ES-I3 (cell line): ENCODE measurements around the gene TSNAX.
A peak's percentile ranks its signal among the peaks of the same experiment; 100 is the strongest.
"Not testable (repeated sequence)": the region's sequence is repeated elsewhere in the genome, so short reads cannot be mapped to it uniquely, and the experiment has no call there.

Experiments
- H3K36me3 ChIP-seq: 2 replicates; pipeline ENCODE4 v1.6.1; 2013; ENCODE audit warnings: mild to moderate bottlenecking, low read length, control low read depth, moderate library complexity; ENCODE audit not compliant: insufficient read depth
- H3K4me1 ChIP-seq: 2 replicates; pipeline ENCODE4 v1.6.1; 2013; ENCODE audit warnings: mild to moderate bottlenecking, control low read depth, low read length; ENCODE audit not compliant: insufficient read depth
- H3K9ac ChIP-seq: 2 replicates; pipeline ENCODE4 v1.6.1; 2013; ENCODE audit warnings: low read depth, mild to moderate bottlenecking, low read length, moderate library complexity
- H3K9me3 ChIP-seq: 2 replicates; pipeline ENCODE4 v1.6.1; 2013; ENCODE audit warnings: mild to moderate bottlenecking, low read length, moderate library complexity; ENCODE audit not compliant: control insufficient read depth, insufficient read depth

TSNAX gene

GRCh38 chr1:231591466-231591865, 63.0 kb downstream of the TSNAX start:
- H3K36me3 ChIP-seq = no peaks in the 10 kb centered on the region
- no peaks in the 10 kb centered on the region for H3K4me1 ChIP-seq
- no peaks in the 10 kb centered on the region for H3K9me3 ChIP-seq
- no peak overlapping the region for H3K9ac ChIP-seq

GRCh38 chr1:231592809-231593208, 64.3 kb downstream of the TSNAX start:
- Histone ChIP-seq H3K9me3 (no peaks in the 10 kb centered on the region), H3K36me3 (no peaks in the 10 kb centered on the region), H3K4me1 (no peaks in the 10 kb centered on the region), H3K9ac (no peak overlapping the region)

GRCh38 chr1:231593264-231593663, 64.8 kb downstream of the TSNAX start:
- H3K36me3 ChIP-seq, H3K9ac ChIP-seq, H3K4me1 ChIP-seq, H3K9me3 ChIP-seq: not testable (repeated sequence)

GRCh38 chr1:231594123-231594522, 65.7 kb downstream of the TSNAX start:
- Histone ChIP-seq H3K9ac (no peak overlapping the region), H3K36me3 (no peaks in the 10 kb centered on the region), H3K4me1 (no peaks in the 10 kb centered on the region), H3K9me3 (no peaks in the 10 kb centered on the region)

- H3K36me3 ChIP-seq = no peaks in the 10 kb centered on the region
- no peaks in the 10 kb centered on the region for H3K9me3 ChIP-seq
- no peaks in the 10 kb centered on the region for H3K4me1 ChIP-seq
- H3K9ac ChIP-seq = no peak overlapping the region
Observed at GRCh38 chr1:231594749-231595148, 66.3 kb downstream of the TSNAX start.

- Histone ChIP-seq H3K36me3 (no peaks in the 10 kb centered on the region), H3K9me3 (no peaks in the 10 kb centered on the region), H3K9ac (no peak overlapping the region), H3K4me1 (no peaks in the 10 kb centered on the region)
Observed at GRCh38 chr1:231596337-231596791, 67.9 kb downstream of the TSNAX start.

- Histone ChIP-seq H3K4me1 (no peaks in the 10 kb centered on the region), H3K9ac (no peak overlapping the region), H3K9me3 (no peaks in the 10 kb centered on the region), H3K36me3 (no peaks in the 10 kb centered on the region)
Observed at GRCh38 chr1:231597971-231598370, 69.5 kb downstream of the TSNAX start.

- Histone ChIP-seq H3K9me3 (no peaks in the 10 kb centered on the region), H3K36me3 (no peaks in the 10 kb centered on the region), H3K9ac (no peak overlapping the region), H3K4me1 (no peaks in the 10 kb centered on the region)
Observed at GRCh38 chr1:231600458-231600976, 72.0 kb downstream of the TSNAX start.

GRCh38 chr1:231601824-231602672, 73.6 kb downstream of the TSNAX start:
- Histone ChIP-seq H3K9ac (no peak overlapping the region), H3K36me3 (no peaks in the 10 kb centered on the region), H3K9me3 (no peaks in the 10 kb centered on the region), H3K4me1 (no peaks in the 10 kb centered on the region)

GRCh38 chr1:231602673-231602984, 74.2 kb downstream of the TSNAX start:
- no peaks in the 10 kb centered on the region for H3K4me1 ChIP-seq
- H3K9me3 ChIP-seq = no peaks in the 10 kb centered on the region
- H3K36me3 ChIP-seq = no peaks in the 10 kb centered on the region
- no peak overlapping the region for H3K9ac ChIP-seq

GRCh38 chr1:231603598-231604275, 75.3 kb downstream of the TSNAX start:
- Histone ChIP-seq H3K36me3 (no peaks in the 10 kb centered on the region), H3K9me3 (no peaks in the 10 kb centered on the region), H3K9ac (peak overlapping the region; percentile 12; the same call in 1 of the 2 replicates), H3K4me1 (no peaks in the 10 kb centered on the region)

GRCh38 chr1:231604276-231604621, 75.8 kb downstream of the TSNAX start:
- Histone ChIP-seq H3K4me1 (no peaks in the 10 kb centered on the region), H3K9me3 (no peaks in the 10 kb centered on the region), H3K36me3 (no peaks in the 10 kb centered on the region), H3K9ac (no peak overlapping the region)

GRCh38 chr1:231605149-231606100, 77.0 kb downstream of the TSNAX start:
- H3K36me3 ChIP-seq = no peaks in the 10 kb centered on the region
- no peaks in the 10 kb centered on the region for H3K9me3 ChIP-seq
- no peak overlapping the region for H3K9ac ChIP-seq
- no peaks in the 10 kb centered on the region for H3K4me1 ChIP-seq

GRCh38 chr1:231606712-231607111, 78.2 kb downstream of the TSNAX start:
- Histone ChIP-seq H3K9ac (no peak overlapping the region), H3K36me3 (no peaks in the 10 kb centered on the region), H3K4me1 (no peaks in the 10 kb centered on the region)

More at GRCh38 chr1:231606712-231607111, 78.2 kb downstream of the TSNAX start:
- no peaks in the 10 kb centered on the region for H3K9me3 ChIP-seq
